Erythroblast (primary cell): ENCODE measurements around the gene OXSR1.

Source experiments
- GATA1 ChIP-seq: IDR thresholded peaks from 2 replicates; pipeline ENCODE4 v1.6.1; 2011; ENCODE audit warnings: low read depth, mild to moderate bottlenecking, control low read depth, low read length, moderate library complexity
- POLR2A ChIP-seq: IDR thresholded peaks from 2 replicates; pipeline ENCODE4 v1.6.1; 2011; ENCODE audit warnings: mild to moderate bottlenecking, low read length

- TF ChIP-seq POLR2A (no peak), GATA1 (no peak)
These were observed 3.6 kb downstream of the OXSR1 start for GRCh38 chr3:38169027-38169317.
